HEK293 (cell line): ENCODE results near the gene CHMP4A.

ENCODE experiments used
- CTCF ChIA-PET: fragments of 350-600 bp; formaldehyde crosslinking; extraction: SDS; loops from one replicate; lab custom pipeline; 2021; ENCODE audit warnings: antibody characterized with exemption; lab: Yijun Ruan, JAX
- POLR2A ChIA-PET: fragments of 300-600 bp; formaldehyde crosslinking; extraction: SDS; loops from one replicate; lab custom pipeline; 2020; ENCODE audit warnings: antibody characterized with exemption, inconsistent platforms; lab: Yijun Ruan, JAX
- H3K27ac ChIP-seq: fragments of 200-500 bp; sonication (Bioruptor generic); 2 replicates; pipeline ENCODE4 v1.5.1; 2014; ENCODE audit warnings: low read depth, low read length, control low read depth, inconsistent platforms; ENCODE audit errors: extremely low read depth
- H3K36me3 ChIP-seq, 2 experiments: fragments of 200-500 bp in 1 of 2; sonication (Bioruptor generic) in 1 of 2; 1 replicate in 1 of 2; 2 replicates in 1 of 2; pipeline ENCODE4 v1.5.1; 2014 to 2017; ENCODE audit warnings: inconsistent platforms in 2 of 2, low read length in 2 of 2; ENCODE audit not compliant: control insufficient read depth in 2 of 2, insufficient read depth in 1 of 2
- H3K4me1 ChIP-seq: fragments of 200-500 bp; sonication (Bioruptor generic); 2 replicates; pipeline ENCODE4 v1.5.1; 2014; ENCODE audit warnings: mild to moderate bottlenecking, low read length, inconsistent platforms; ENCODE audit not compliant: control insufficient read depth, insufficient read depth
- H3K4me3 ChIP-seq: 2 replicates; pipeline ENCODE4 v1.5.1; 2011; ENCODE audit warnings: low read depth, mild to moderate bottlenecking, control low read depth, low read length, moderate library complexity
- H3K9me3 ChIP-seq: fragments of 200-500 bp; sonication (Bioruptor generic); 2 replicates; pipeline ENCODE4 v1.5.1; 2014; ENCODE audit warnings: low read depth, low read length, inconsistent platforms; ENCODE audit not compliant: control insufficient read depth, insufficient read depth
- CTCF ChIP-seq: fragments of 450-650 bp; formaldehyde crosslinking; IDR thresholded peaks from 2 replicates; pipeline ENCODE4 v1.5.1; 2016; ENCODE audit warnings: missing biosample characterization, missing genetic modification characterization
- FEZF1 ChIP-seq: fragments of 450-650 bp; formaldehyde crosslinking; IDR thresholded peaks from 2 replicates; pipeline ENCODE4 v1.5.1; 2016; ENCODE audit warnings: missing biosample characterization, missing genetic modification characterization
- GFI1B ChIP-seq: fragments of 450-650 bp; formaldehyde crosslinking; IDR thresholded peaks from 2 replicates; pipeline ENCODE4 v1.5.1; 2016; ENCODE audit warnings: missing biosample characterization, missing genetic modification characterization
- GLI2 ChIP-seq: fragments of 450-650 bp; formaldehyde crosslinking; IDR thresholded peaks from 2 replicates; pipeline ENCODE4; 2017; ENCODE audit warnings: missing biosample characterization, missing genetic modification characterization, low read depth, borderline replicate concordance
- HOXD13 ChIP-seq: sonication (generic); formaldehyde crosslinking; IDR thresholded peaks from 2 replicates; pipeline ENCODE4 v1.8.0; 2022; ENCODE audit warnings: missing genetic modification reagents, borderline replicate concordance
- SCRT1 ChIP-seq: fragments of 450-650 bp; formaldehyde crosslinking; IDR thresholded peaks from 2 replicates; pipeline ENCODE4 v1.5.1; 2016; ENCODE audit warnings: missing biosample characterization, missing genetic modification characterization, borderline replicate concordance
- SCRT2 ChIP-seq: fragments of 450-650 bp; formaldehyde crosslinking; IDR thresholded peaks from 2 replicates; pipeline ENCODE4 v1.5.1; 2016; ENCODE audit warnings: missing biosample characterization, missing genetic modification characterization
- ZNF112 ChIP-seq: fragments of 450-650 bp; formaldehyde crosslinking; IDR thresholded peaks from 2 replicates; pipeline ENCODE4 v1.5.0; 2017; ENCODE audit warnings: missing biosample characterization, missing genetic modification characterization
- ZNF148 ChIP-seq: fragments of 450-650 bp; formaldehyde crosslinking; IDR thresholded peaks from 2 replicates; pipeline ENCODE4 v1.5.0; 2017; ENCODE audit warnings: missing biosample characterization, missing genetic modification characterization, borderline replicate concordance
- ZNF211 ChIP-seq: fragments of 450-650 bp; formaldehyde crosslinking; IDR thresholded peaks from 2 replicates; pipeline ENCODE4 v1.5.1; 2016; ENCODE audit warnings: low read depth, missing biosample characterization, missing genetic modification characterization
- ZNF221 ChIP-seq: fragments of 450-650 bp; formaldehyde crosslinking; IDR thresholded peaks from 2 replicates; pipeline ENCODE4 v1.5.1; 2017; ENCODE audit warnings: missing biosample characterization, missing genetic modification characterization, borderline replicate concordance
- ZNF404 ChIP-seq: fragments of 450-650 bp; formaldehyde crosslinking; IDR thresholded peaks from 2 replicates; pipeline ENCODE4 v1.5.1; 2017; ENCODE audit warnings: missing biosample characterization, missing genetic modification characterization
- ZNF433 ChIP-seq: fragments of 450-650 bp; formaldehyde crosslinking; IDR thresholded peaks from 2 replicates; pipeline ENCODE4 v1.5.1; 2016; ENCODE audit warnings: missing biosample characterization, missing genetic modification characterization, low read depth
- ZNF580 ChIP-seq: fragments of 450-650 bp; formaldehyde crosslinking; IDR thresholded peaks from 2 replicates; pipeline ENCODE4 v1.5.1; 2016; ENCODE audit warnings: missing biosample characterization, missing genetic modification characterization
- ZNF610 ChIP-seq: fragments of 450-650 bp; formaldehyde crosslinking; IDR thresholded peaks from 2 replicates; pipeline ENCODE4 v1.5.1; 2016; ENCODE audit warnings: missing biosample characterization, missing genetic modification characterization, borderline replicate concordance
- ZNF660 ChIP-seq: fragments of 450-650 bp; IDR thresholded peaks from 2 replicates; pipeline ENCODE4 v1.5.1; 2018; ENCODE audit warnings: missing biosample characterization, mild to moderate bottlenecking, missing genetic modification characterization
- ZXDB ChIP-seq: fragments of 450-650 bp; formaldehyde crosslinking; IDR thresholded peaks from 2 replicates; pipeline ENCODE4 v1.5.1; 2016; ENCODE audit warnings: missing biosample characterization, missing genetic modification characterization

The CHMP4A gene

GRCh38 chr14:24234095-24235005, 21.1 kb upstream of the CHMP4A start:
- H3K36me3 ChIP-seq: peaks cover 12 to 58% of the 10 kb centered on the region in 2 experiments; a peak in 2 of 3 replicates
- H3K4me1 ChIP-seq: peaks cover 7% of the 10 kb centered on the region
- H3K27ac ChIP-seq: no peak overlapping the region
- POLR2A ChIA-PET: interaction anchor here (0.6 to 1.8 kb wide), 6 partner anchors 8 to 889 kb away, joined by 3 to 10 read pairs (median 4); partner anchors contain the start of genes CHMP4A, CIDEB, IPO4 and TINF2
- no peaks in the 10 kb centered on the region for H3K9me3 ChIP-seq
- H3K4me3 ChIP-seq: no peak overlapping the region
- TF ChIP-seq ZNF112 (tag by site-specific recombination) (no peak), CTCF (0 out of 2 replicates have a peak, but pooled peaks have one; percentile 23), SCRT1 (tag by site-specific recombination) (peak; percentile 44; the same call in 1 of the 2 replicates), FEZF1 (tag by site-specific recombination) (no peak), GLI2 (tag by site-specific recombination) (no peak), SCRT2 (tag by site-specific recombination) (peak; percentile 86), ZNF211 (tag by site-specific recombination) (no peak), ZNF404 (tag by site-specific recombination) (no peak)
- TF ChIP-seq, all 188 proteins: peak for 3
- CTCF ChIA-PET: interaction anchor here (0.9 to 2.9 kb wide), 5 partner anchors 8 to 99 kb away, joined by 3 to 20 read pairs (median 6); partner anchors contain the start of genes CIDEB, MDP1 and TINF2

GRCh38 chr14:24233538-24233866, 20.2 kb upstream of the CHMP4A start:
- Histone ChIP-seq H3K9me3 (no peaks in the 10 kb centered on the region), H3K4me1 (peaks cover 7% of the 10 kb centered on the region), H3K4me3 (peak overlapping the region; percentile 69), H3K27ac (peak overlapping the region; percentile 92; the same call in 1 of the 2 replicates), H3K36me3 (peaks cover 12 to 51% of the 10 kb centered on the region in 2 experiments; a peak in 2 of 3 replicates)
- TF ChIP-seq GFI1B (tag by site-specific recombination): no peak
- TF ChIP-seq ZNF221 (tag by site-specific recombination): no peak
- TF ChIP-seq ZNF148: no peak
- TF ChIP-seq ZXDB: no peak
- CTCF ChIA-PET: interaction anchor here (0.6 to 1.8 kb wide), 4 partner anchors 9 to 143 kb away, joined by 3 to 7 read pairs (median 3); partner anchors contain the start of genes CIDEB and TINF2
- POLR2A ChIA-PET: interaction anchor here (1.8 kb wide), 1 partner anchor 9 kb away, joined by 10 read pairs; the partner anchor contains the start of gene TINF2

GRCh38 chr14:24232645-24233537, 19.6 kb upstream of the CHMP4A start, which contains the start of gene GMPR2:
Gene GMPR2 (plus strand): TSS chr14:24232929. CDS start chr14:24233254, 325 bp downstream.
- H3K9me3 ChIP-seq: no peaks in the 10 kb centered on the region
- peak within 1 kb of the TSS; percentile 92 for H3K27ac ChIP-seq
- H3K36me3 ChIP-seq: peaks cover 17 to 49% of the 10 kb centered on the region in 2 experiments; a peak in 2 of 3 replicates
- ChIA-PET CTCF (interaction anchor here (0.6 to 1.8 kb wide), 4 partner anchors 10 to 142 kb away, joined by 3 to 7 read pairs (median 3); partner anchors contain the start of genes CIDEB and TINF2), POLR2A (interaction anchor here (1.8 kb wide), 1 partner anchor 9 kb away, joined by 10 read pairs; the partner anchor contains the start of gene TINF2)
- peak within 1 kb of the TSS; percentile 69 for H3K4me3 ChIP-seq
- H3K4me1 ChIP-seq: peaks cover 7% of the 10 kb centered on the region
- no peak for TF ChIP-seq ZNF433 (tag by site-specific recombination)
- no peak for TF ChIP-seq ZNF660 (tag by site-specific recombination)
- TF ChIP-seq ZNF610 (tag by site-specific recombination): no peak
- peak; percentile 69; the same call in 1 of the 2 replicates for TF ChIP-seq ZNF580 (tag by site-specific recombination)
- no peak for TF ChIP-seq HOXD13
